Globus pallidus (tissue), 1 donor: ENCODE data around the gene FBXO8.

Experiments
- DNase-seq: peaks from one replicate; pipeline ENCODE4 v3.0.0-alpha.2; 2015; ENCODE audit warnings: low spot score

Gene FBXO8

GRCh38 chr4:174209341-174209740 is 74.1 kb downstream of the FBXO8 start:
- no peak for DNase-seq

DNA sequence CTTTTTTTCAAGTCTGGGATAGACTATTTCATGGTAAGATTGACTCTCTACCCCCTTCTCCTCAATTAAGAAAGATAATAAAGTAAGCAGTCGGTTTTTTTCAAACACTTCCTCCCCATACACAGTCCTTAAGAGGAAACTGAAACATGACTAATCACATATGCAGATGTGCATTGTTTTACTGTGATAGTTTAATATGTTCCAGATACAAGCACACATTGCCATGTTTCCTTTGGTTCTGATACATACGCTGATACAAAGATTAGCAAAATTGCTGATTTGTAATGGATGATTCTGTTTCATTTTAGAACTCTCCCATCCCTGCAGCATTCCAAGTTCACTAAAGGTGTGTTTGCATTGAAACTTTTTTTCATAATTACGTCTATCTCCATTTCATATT is 76.1 kb downstream of the FBXO8 start:
- DNase-seq: no peak

DNA sequence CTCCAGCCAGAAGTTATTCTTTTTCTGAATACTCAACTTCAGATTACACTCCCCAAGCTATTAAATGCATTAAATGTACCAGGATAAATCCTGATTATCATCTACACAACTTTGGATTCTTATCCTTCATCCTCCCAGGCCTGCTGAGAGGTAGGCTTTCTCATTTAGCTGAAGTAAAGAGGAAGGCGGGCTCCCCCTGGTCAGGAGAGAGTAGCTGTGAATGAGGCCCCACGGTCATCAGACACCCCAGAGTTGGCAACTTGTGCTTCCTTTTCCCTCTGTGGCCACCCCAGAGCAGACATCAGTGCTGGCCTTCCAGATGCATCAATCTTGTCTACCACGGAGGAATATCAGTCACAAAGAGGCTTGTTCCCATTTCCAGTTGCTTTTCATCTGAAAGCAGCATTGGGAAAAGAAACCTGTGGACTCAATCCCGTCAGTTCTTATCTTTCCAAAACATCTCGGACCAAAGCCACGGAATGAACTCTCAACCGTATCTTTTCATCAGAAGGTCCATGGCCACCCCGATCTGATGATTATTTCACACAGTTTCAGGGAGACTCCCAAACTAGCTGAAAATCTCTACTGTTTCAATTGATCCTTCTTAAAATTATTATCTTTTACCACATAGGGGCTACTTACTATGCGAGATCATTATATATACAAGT is 79.2 kb downstream of the FBXO8 start:
- DNase-seq: no peak

DNA sequence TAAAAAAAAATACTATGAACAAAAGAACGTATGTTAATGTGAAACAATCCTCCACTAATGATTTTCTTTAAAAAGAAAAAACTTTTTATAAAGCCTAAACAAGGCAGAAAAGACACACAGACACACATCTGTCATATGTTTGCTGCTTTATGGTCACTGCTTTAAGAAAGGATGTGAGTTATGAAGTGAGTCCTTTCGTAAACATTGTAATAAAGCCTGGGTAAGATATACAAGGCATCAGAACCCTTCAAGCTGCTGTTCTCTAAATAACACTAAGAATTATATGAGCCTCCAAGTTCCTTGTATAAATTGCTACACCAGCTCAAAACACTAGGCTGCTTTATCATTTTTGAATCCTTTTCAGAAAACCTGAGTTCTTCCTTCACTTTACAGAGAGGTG is 81.6 kb downstream of the FBXO8 start:
- DNase-seq: no peak

- DNase-seq: no peak
Observed at GRCh38 chr4:174199735-174200134, 83.7 kb downstream of the FBXO8 start.

GRCh38 chr4:174198828-174199227 is 84.6 kb downstream of the FBXO8 start:
- no peak for DNase-seq

GRCh38 chr4:174198396-174198795 is 85.1 kb downstream of the FBXO8 start:
- no peak for DNase-seq

GRCh38 chr4:174193438-174194374 is 89.8 kb downstream of the FBXO8 start:
- no peak for DNase-seq

DNA sequence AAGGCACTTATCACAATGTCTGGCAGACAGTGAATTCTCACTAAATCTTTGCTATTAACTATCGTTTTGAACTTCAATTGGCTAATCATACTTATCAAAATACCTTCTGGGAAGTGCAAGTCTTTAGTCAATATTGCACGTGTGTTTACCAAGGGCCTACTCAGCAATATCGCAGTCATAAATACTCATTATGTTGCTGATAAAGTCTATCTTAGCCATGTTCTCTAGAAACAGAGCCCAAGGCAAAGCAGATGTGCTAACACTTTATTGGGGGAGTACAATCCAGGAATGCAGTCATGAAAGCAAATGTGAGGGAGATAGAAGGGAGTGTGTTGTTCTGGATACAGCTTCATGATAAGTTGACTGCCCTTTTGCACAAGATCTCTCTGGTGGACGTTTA is 90.5 kb downstream of the FBXO8 start:
- DNase-seq: no peak

DNA sequence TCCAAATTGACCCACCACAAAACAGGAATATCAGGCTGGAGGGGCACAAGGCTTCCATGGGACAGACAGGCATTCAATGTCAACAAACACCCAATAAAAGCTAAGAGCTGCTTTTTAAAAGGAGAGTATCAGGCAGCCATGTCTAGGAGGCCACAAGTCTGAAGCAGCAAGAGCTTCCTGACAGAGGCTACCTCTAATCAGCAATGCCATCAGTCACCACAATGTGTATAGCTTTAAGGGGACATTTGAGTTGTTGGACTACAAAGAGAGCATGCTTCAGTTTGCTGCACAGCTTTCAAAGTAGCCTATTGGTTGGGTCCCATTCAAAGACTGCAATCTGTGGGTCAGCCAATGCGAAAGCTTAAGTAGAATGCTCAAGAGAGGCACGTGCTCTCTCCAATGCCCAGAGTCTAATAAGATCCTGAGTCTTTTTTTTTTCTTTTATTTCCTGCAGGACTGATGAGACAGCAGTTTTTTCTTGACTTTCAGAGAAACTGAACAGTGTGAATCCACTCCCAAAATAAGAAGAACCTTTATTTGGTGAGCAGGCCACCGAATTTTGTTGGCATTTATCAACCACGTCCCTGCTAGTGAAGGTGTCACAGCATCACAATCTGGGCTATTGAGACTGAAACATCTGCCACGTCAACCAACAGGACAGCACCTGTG is 92.5 kb downstream of the FBXO8 start:
- no peak for DNase-seq

DNA sequence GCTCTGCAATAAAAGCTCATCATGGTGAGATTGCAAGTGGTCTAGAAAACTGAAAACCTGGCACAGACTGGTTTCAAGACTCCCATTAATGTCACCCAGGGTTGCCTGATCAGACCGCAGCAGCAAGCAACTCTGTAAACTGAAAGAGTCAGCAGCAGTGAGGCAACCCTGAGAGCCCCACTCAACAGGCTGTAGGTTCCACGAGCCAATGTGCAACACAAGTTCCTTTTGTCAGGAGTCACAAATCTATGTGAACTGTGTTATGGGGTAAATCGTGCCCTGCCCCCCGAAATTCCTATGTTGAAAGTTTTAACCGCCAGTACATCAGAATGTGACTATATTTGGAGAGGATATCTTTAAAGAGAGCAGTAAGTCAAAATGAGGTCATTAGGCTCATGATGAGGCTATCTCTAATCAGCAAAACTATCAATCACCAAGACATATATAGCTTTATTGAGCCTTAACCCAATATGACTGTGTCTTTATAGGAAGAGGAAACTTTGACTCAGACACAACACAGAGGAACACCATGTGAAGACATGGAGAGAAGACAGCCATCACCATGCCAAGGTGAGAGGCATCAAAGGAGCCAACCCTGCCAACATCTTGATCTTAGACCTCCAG is 94.0 kb downstream of the FBXO8 start:
- DNase-seq: no peak
